K562 (cell line): Measurements from ENCODE around the gene CCDC71L. TPM values are rescaled to one million over a fixed set of nuclear protein-coding genes. Genes with fewer than 3 reads are reported as not detected.
A peak's percentile ranks its signal among the peaks of the same experiment; 100 is the strongest.

Experiments used
- ARHGAP35 ChIP-seq: fragments of 450-650 bp; IDR thresholded peaks from 2 replicates; pipeline ENCODE4 v1.6.1; 2018; ENCODE audit not compliant: partially characterized antibody
- BRCA1 ChIP-seq, 2 experiments: fragments of 450-650 bp in 1 of 2; sonication (generic) in 1 of 2; formaldehyde crosslinking in 1 of 2; IDR thresholded peaks; 2 replicates each; pipeline versions ENCODE4 v1.5.0 to v1.6.1; 2017 to 2020; ENCODE audit warnings: mild to moderate bottlenecking in 1 of 2, missing genetic modification reagents in 1 of 2
- EGR1 ChIP-seq: fragments of 450-650 bp; conservative IDR thresholded peaks from 2 replicates; pipeline ENCODE4 v1.6.1; 2017; ENCODE audit warnings: mild to moderate bottlenecking
- JUNB ChIP-seq: fragments of 450-650 bp; formaldehyde crosslinking; conservative IDR thresholded peaks from 2 replicates; pipeline ENCODE4 v1.4.0; 2020; ENCODE audit warnings: mild to moderate bottlenecking
- MBD1 ChIP-seq: fragments of 250-450 bp; sonication (Bioruptor Pico); IDR thresholded peaks from 2 replicates; pipeline ENCODE4 v1.8.0; 2022; ENCODE audit warnings: inconsistent platforms
- MXI1 ChIP-seq: IDR thresholded peaks from 2 replicates; pipeline ENCODE4 v1.6.1; 2011; ENCODE audit warnings: low read depth, mild to moderate bottlenecking, improper control_type of control experiment, low read length
- NCOR1 ChIP-seq: fragments of 450-650 bp; IDR thresholded peaks from 2 replicates; pipeline ENCODE4 v1.6.1; 2016; ENCODE audit warnings: mild to moderate bottlenecking, moderate library complexity
- PHB ChIP-seq: fragments of 250-450 bp; sonication (Bioruptor Pico); IDR thresholded peaks from 2 replicates; pipeline ENCODE4 v1.5.0; 2021
- PML ChIP-seq: IDR thresholded peaks from 2 replicates; pipeline ENCODE4 v1.6.1; 2012; ENCODE audit warnings: low read length, inconsistent platforms
- PTTG1 ChIP-seq: fragments of 450-650 bp; IDR thresholded peaks from 2 replicates; pipeline ENCODE4 v1.6.1; 2016; ENCODE audit warnings: low read depth, mild to moderate bottlenecking, missing genetic modification characterization, missing compliant biosample characterization
- SRF ChIP-seq, 2 experiments: fragments of 250-450, 450-650 bp in 1 of 2; sonication (Bioruptor Pico) in 1 of 2; sonication (generic) in 1 of 2; formaldehyde crosslinking; IDR thresholded peaks; 2 replicates each; pipeline versions ENCODE4 v1.5.0 to v1.5.1; 2020 to 2022; ENCODE audit warnings: mild to moderate bottlenecking in 1 of 2, missing genetic modification reagents in 1 of 2
- THRAP3 ChIP-seq: fragments of 450-650 bp; IDR thresholded peaks from 2 replicates; pipeline ENCODE4 v1.6.1; 2016; ENCODE audit warnings: mild to moderate bottlenecking, inconsistent platforms, borderline replicate concordance
- ZFP30 ChIP-seq: fragments of 250-450 bp; sonication (Bioruptor Pico); IDR thresholded peaks from 2 replicates; pipeline ENCODE4 v1.8.0; 2022; ENCODE audit warnings: moderate library complexity, mild to moderate bottlenecking, inconsistent platforms, borderline replicate concordance
- polyA plus RNA-seq, 8 experiments: library from polyadenylated mRNA; depleted of rRNA in 4 of 8; stranded (reverse) in 5 of 8; unstranded in 3 of 8; fragments of >200 nt; fragmentation: Nextera tagmentation in 2 of 8; fragmentation: Illumina TruSeq in 1 of 8; extraction: Ambion mirVana in 2 of 8; extraction: Trizol in 1 of 8; gene quantifications; 2 replicates each; pipeline versions ENCODE4 v1.2.1 to v1.2.3, GENCODE V29; 2011 to 2014; ENCODE audit warnings: inconsistent platforms in 1 of 8, missing spikeins in 1 of 8
- total RNA-seq, 7 experiments: library from RNA; depleted of rRNA in 6 of 7; stranded (reverse); fragments of >200 nt in 6 of 7; fragmentation: Illumina TruSeq in 2 of 7; extraction: Trizol in 2 of 7; gene quantifications; 2 replicates each; pipeline versions ENCODE4 v1.2.1 to v1.2.3, GENCODE V29; 2011 to 2021; ENCODE audit warnings: low replicate concordance in 1 of 7
- TF ChIP-seq, protein P1 (sequence below): fragments of 450-650 bp; IDR thresholded peaks from 2 replicates; pipeline ENCODE4 v1.6.1; 2016; ENCODE audit warnings: low read depth
- TF ChIP-seq, protein P2 (sequence below), 2 experiments: fragments of 200-800 bp in 1 of 2; sonication (Bioruptor generic) in 1 of 2; sonication (generic) in 1 of 2; formaldehyde crosslinking in 1 of 2; IDR thresholded peaks in 1 of 2; conservative IDR thresholded peaks in 1 of 2; 2 replicates each; pipeline versions ENCODE4 v1.5.0 to v1.6.1; 2016 to 2020; ENCODE audit warnings: missing compliant biosample characterization in 1 of 2, missing genetic modification characterization in 1 of 2, missing genetic modification reagents in 1 of 2

Gene CCDC71L
- total and polyA plus RNA-seq, 9 of the 15 experiments (the other 6 are each of a cell fraction or from before 2014, with no cell fraction given): 5.7 to 108 (median 25.4) TPM

DNA sequence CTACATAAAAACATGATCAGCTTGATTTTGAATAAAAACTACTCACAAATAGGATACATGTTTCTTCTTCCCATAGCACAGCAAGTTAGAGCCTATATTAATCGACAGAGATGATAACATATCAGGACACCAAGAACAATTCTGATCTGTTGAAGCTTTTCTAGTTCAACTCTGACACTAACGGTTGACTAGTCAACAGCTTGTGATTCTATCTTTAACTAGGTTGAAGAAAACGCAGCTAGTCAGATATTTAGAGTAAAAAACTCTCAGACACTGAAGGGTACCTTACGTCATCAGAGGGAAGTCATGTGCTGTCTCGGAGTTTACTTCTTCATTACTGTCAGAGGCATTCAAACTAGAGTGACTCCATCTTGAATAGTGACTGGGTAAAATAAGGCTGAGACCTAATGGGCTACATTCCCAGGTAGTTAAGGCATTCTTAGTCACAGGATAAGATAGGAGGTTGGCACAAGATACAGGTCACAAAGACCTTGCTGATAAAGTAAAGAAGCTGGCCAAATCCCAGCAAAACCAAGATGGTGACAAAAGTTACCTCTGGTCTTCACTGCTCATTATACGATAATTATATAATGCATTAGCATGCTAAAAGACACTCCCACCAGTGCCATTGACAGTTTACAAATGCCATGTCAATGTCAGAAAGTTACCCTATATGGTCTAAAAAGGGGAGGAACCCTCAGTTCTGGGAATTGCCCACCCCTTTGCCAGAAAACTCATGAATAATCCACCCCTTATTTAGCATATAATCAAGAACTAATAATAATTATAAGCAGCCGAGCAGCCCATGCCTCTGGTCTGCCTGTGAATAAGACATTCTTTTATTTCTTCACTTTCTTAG lies 21.3 kb downstream of the CCDC71L start (continued):
- TF ChIP-seq, protein P1, sequence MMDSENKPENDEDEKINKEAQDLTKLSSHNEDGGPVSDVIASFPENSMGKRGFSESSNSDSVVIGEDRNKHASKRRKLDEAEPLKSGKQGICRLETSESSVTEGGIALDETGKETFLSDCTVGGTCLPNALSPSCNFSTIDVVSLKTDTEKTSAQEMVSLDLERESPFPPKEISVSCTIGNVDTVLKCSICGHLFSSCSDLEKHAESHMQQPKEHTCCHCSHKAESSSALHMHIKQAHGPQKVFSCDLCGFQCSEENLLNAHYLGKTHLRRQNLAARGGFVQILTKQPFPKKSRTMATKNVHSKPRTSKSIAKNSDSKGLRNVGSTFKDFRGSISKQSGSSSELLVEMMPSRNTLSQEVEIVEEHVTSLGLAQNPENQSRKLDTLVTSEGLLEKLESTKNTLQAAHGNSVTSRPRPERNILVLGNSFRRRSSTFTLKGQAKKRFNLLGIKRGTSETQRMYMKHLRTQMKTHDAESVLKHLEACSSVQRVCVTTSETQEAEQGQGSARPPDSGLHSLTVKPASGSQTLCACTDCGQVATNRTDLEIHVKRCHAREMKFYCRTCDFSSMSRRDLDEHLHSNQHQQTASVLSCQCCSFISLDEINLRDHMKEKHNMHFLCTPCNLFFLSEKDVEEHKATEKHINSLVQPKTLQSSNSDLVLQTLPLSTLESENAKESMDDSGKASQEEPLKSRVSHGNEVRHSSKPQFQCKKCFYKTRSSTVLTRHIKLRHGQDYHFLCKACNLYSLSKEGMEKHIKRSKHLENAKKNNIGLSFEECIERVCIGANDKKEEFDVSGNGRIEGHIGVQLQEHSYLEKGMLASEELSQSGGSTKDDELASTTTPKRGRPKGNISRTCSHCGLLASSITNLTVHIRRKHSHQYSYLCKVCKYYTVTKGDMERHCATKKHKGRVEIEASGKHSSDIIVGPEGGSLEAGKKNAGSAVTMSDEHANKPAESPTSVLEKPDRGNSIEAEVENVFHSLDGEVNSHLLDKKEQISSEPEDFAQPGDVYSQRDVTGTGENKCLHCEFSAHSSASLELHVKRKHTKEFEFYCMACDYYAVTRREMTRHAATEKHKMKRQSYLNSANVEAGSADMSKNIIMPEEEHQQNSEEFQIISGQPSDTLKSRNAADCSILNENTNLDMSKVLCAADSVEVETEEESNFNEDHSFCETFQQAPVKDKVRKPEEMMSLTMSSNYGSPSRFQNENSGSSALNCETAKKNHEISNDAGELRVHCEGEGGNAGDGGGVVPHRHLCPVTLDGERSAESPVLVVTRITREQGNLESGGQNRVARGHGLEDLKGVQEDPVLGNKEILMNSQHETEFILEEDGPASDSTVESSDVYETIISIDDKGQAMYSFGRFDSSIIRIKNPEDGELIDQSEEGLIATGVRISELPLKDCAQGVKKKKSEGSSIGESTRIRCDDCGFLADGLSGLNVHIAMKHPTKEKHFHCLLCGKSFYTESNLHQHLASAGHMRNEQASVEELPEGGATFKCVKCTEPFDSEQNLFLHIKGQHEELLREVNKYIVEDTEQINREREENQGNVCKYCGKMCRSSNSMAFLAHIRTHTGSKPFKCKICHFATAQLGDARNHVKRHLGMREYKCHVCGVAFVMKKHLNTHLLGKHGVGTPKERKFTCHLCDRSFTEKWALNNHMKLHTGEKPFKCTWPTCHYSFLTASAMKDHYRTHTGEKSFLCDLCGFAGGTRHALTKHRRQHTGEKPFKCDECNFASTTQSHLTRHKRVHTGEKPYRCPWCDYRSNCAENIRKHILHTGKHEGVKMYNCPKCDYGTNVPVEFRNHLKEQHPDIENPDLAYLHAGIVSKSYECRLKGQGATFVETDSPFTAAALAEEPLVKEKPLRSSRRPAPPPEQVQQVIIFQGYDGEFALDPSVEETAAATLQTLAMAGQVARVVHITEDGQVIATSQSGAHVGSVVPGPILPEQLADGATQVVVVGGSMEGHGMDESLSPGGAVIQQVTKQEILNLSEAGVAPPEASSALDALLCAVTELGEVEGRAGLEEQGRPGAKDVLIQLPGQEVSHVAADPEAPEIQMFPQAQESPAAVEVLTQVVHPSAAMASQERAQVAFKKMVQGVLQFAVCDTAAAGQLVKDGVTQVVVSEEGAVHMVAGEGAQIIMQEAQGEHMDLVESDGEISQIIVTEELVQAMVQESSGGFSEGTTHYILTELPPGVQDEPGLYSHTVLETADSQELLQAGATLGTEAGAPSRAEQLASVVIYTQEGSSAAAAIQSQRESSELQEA: no peak
- TF ChIP-seq MXI1 (no peak), JUNB (CRISPR knock-in tag) (no peak), BRCA1 (IDR thresholded peaks at IDR 0.05) (no peak), BRCA1 (CRISPR knock-in tag; IDR thresholded peaks at IDR 0.05) (no peak), PHB (CRISPR knock-in tag) (no peak), EGR1 (no peak), ARHGAP35 (no peak), THRAP3 (no peak), SRF (CRISPR knock-in tag; IDR thresholded peaks at IDR 0.05) (0 out of 4 replicates have a peak, but pooled peaks of 1 of the 2 experiments have one; percentile 56), NCOR1 (no peak), PML (no peak), MBD1 (CRISPR knock-in tag) (no peak), ZFP30 (CRISPR knock-in tag) (no peak), PTTG1 (peak; percentile 89)
- TF ChIP-seq, protein P2, sequence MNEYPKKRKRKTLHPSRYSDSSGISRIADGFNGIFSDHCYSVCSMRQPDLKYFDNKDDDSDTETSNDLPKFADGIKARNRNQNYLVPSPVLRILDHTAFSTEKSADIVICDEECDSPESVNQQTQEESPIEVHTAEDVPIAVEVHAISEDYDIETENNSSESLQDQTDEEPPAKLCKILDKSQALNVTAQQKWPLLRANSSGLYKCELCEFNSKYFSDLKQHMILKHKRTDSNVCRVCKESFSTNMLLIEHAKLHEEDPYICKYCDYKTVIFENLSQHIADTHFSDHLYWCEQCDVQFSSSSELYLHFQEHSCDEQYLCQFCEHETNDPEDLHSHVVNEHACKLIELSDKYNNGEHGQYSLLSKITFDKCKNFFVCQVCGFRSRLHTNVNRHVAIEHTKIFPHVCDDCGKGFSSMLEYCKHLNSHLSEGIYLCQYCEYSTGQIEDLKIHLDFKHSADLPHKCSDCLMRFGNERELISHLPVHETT (CRISPR knock-in tag; conservative IDR thresholded peaks at IDR 0.05 in 1 of 2, IDR thresholded peaks at IDR 0.05 in 1 of 2): peak in 1 of 2 experiments; percentile 81; a peak in 2 of 4 replicates
